HL-60 (cell line): ENCODE measurements around the gene AVPR2.

ENCODE experiments used
- DNase-seq, 2 experiments: peaks; one replicate each; pipeline ENCODE4 v3.0.0-alpha.2; 2010 to 2020; ENCODE audit warnings: low read depth in 1 of 2, low spot score in 1 of 2
- H3K27ac ChIP-seq: fragments of 250-450 bp; sonication (Bioruptor Pico); replicated peaks from 2 replicates; pipeline ENCODE4 v1.5.1; 2020; ENCODE audit warnings: mild to moderate bottlenecking, moderate library complexity
- H3K27me3 ChIP-seq: fragments of 250-450 bp; sonication (Bioruptor Pico); 2 replicates; pipeline ENCODE4 v1.5.1; 2021; ENCODE audit warnings: mild to moderate bottlenecking, moderate library complexity; ENCODE audit not compliant: insufficient read depth, poor library complexity, severe bottlenecking
- H3K4me3 ChIP-seq: replicated peaks from 2 replicates; pipeline ENCODE4 v1.5.1; 2011; ENCODE audit warnings: mild to moderate bottlenecking, control low read depth, low read length; ENCODE audit not compliant: insufficient read depth
- GABPA ChIP-seq: IDR thresholded peaks from 2 replicates; pipeline ENCODE4 v1.6.1; 2012; ENCODE audit warnings: low read depth
- POLR2AphosphoS5 ChIP-seq: IDR thresholded peaks from 2 replicates; pipeline ENCODE4 v1.6.1; 2012; ENCODE audit warnings: low read depth
- SPI1 ChIP-seq: IDR thresholded peaks from 2 replicates; pipeline ENCODE4 v1.6.1; 2012; ENCODE audit warnings: low read depth, mild to moderate bottlenecking, borderline replicate concordance
- TF ChIP-seq, protein P1 (sequence below): IDR thresholded peaks from 2 replicates; pipeline ENCODE4 v1.6.1; 2012; ENCODE audit warnings: low read depth; ENCODE audit not compliant: insufficient replicate concordance
- TF ChIP-seq, protein P2 (sequence below): IDR thresholded peaks from one replicate; pipeline ENCODE4 v1.5.1; 2011; ENCODE audit warnings: low read length, control low read depth, inconsistent platforms; ENCODE audit not compliant: insufficient read depth

AVPR2 gene

DNA sequence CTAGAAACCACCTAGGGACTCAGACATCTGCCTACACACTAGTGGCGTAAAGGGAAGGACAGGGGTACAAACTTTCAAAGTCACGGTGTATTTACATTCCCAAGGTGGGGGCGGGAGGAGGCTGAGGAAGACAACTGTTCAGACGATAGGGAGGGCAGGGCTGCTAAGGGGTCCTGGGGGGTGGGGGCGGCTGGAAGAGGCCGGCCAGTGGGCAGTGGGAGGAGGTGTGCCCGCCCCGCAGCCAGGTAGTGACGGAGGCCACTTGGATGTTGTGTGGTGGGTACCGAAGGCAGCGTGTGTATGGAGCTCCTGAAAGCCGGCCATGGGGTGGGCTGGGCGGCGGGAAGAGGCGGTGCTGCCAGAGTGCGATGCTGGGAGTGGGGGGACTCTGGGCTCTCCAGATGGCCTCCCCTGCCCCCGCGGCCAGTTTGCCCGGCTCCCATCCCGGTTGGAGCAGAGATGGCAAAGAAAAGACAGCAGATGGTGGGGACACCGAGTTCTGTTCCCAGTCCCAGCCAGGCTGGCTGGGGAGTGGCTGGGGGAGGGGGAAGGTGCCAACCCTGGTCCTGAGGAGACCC, 42.7 kb upstream of the AVPR2 start:
- no peak overlapping the region for H3K4me3 ChIP-seq
- H3K27me3 ChIP-seq = no peaks in the 10 kb centered on the region
- TF ChIP-seq SPI1 = no peak
- TF ChIP-seq, protein P1, sequence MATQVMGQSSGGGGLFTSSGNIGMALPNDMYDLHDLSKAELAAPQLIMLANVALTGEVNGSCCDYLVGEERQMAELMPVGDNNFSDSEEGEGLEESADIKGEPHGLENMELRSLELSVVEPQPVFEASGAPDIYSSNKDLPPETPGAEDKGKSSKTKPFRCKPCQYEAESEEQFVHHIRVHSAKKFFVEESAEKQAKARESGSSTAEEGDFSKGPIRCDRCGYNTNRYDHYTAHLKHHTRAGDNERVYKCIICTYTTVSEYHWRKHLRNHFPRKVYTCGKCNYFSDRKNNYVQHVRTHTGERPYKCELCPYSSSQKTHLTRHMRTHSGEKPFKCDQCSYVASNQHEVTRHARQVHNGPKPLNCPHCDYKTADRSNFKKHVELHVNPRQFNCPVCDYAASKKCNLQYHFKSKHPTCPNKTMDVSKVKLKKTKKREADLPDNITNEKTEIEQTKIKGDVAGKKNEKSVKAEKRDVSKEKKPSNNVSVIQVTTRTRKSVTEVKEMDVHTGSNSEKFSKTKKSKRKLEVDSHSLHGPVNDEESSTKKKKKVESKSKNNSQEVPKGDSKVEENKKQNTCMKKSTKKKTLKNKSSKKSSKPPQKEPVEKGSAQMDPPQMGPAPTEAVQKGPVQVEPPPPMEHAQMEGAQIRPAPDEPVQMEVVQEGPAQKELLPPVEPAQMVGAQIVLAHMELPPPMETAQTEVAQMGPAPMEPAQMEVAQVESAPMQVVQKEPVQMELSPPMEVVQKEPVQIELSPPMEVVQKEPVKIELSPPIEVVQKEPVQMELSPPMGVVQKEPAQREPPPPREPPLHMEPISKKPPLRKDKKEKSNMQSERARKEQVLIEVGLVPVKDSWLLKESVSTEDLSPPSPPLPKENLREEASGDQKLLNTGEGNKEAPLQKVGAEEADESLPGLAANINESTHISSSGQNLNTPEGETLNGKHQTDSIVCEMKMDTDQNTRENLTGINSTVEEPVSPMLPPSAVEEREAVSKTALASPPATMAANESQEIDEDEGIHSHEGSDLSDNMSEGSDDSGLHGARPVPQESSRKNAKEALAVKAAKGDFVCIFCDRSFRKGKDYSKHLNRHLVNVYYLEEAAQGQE = no peak
- no peak for TF ChIP-seq GABPA
- TF ChIP-seq, protein P2, sequence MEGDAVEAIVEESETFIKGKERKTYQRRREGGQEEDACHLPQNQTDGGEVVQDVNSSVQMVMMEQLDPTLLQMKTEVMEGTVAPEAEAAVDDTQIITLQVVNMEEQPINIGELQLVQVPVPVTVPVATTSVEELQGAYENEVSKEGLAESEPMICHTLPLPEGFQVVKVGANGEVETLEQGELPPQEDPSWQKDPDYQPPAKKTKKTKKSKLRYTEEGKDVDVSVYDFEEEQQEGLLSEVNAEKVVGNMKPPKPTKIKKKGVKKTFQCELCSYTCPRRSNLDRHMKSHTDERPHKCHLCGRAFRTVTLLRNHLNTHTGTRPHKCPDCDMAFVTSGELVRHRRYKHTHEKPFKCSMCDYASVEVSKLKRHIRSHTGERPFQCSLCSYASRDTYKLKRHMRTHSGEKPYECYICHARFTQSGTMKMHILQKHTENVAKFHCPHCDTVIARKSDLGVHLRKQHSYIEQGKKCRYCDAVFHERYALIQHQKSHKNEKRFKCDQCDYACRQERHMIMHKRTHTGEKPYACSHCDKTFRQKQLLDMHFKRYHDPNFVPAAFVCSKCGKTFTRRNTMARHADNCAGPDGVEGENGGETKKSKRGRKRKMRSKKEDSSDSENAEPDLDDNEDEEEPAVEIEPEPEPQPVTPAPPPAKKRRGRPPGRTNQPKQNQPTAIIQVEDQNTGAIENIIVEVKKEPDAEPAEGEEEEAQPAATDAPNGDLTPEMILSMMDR = no peak
- TF ChIP-seq POLR2AphosphoS5 = no peak
- no peak for DNase-seq
- no peak overlapping the region for H3K27ac ChIP-seq

DNA sequence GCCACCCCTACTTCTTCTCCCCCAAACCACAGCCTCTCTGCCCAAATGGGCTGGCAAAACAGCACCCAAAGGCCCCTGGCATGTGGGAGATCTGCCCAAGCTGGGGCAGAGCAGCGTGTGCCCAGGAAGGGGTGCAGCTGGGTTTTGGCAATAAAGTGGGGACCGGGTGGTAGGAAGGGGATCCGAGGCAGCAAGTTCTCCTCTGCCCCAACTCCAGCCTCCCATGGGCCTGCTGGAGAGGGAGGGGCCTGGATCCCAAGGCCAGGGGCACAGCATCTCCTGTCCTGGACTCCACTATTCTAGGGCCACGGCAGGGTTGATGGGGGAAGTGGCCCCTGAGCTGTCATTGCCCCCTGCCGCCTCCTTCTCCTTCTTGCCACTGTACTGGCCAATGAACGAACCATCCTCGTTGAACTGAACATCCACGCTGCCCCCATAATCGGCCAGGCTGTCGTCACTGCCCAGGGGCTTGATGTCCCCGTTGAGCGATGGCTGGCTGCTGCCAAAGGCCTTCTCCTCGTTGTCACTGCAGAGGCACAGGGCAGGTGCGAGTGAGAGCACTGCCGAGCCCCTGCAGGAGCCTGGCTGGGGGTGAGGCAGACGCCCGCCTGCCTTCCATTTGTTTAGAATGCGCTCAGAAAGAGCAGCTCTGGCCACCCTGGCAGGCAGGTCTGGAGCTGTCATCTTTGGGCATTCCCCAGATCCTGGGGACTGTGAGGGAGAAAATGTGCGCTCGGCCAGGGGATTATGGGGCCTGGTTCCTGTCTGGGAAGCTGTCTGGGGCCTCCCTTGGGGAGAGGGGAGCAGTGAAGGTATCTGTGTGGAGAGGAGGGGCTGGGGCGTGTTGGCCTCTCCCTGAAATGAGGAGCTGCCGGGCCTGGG, 41.9 kb upstream of the AVPR2 start:
- TF ChIP-seq GABPA (no peak), SPI1 (no peak), POLR2AphosphoS5 (no peak)
- TF ChIP-seq, protein P1 = no peak
- TF ChIP-seq, protein P2 = no peak
- H3K27ac ChIP-seq = no peak overlapping the region
- H3K4me3 ChIP-seq = no peak overlapping the region
- no peak for DNase-seq
- H3K27me3 ChIP-seq = no peaks in the 10 kb centered on the region

DNA sequence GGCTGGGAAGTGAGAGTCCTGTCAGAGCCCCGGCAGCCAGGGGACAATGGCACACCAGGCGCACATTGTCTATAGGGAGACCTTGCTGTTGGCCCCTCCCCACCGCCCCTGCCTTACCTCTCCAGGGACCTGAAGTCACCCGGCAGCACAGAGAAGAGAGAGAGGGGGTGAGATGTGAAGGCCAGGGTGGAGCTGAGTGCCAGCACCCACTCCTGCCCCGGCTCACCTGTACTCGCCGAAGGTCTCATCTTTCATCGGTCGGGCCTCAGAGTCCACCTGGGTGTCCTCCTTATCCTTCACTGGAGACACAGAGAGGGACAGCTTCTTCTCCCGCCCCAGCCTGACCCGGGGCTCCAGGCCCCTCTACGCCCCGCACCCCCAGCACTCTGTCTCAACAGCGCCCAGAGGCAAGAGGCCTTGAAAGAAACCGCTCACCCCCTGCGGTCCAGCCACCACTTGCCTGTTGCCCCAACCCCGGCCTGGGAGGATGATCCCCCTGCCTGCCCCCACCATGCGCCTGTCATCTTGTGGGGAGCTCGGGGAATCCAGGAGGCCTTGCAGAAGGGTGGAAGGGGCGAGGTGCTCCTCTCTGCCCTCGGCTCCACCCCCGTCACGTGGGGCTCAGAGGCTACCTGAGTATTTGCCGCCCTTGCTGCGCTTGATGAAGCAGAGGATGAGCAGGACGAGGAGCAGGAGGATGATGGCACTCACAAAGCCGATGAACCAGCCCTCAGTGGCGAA, 41.1 kb upstream of the AVPR2 start:
- Histone ChIP-seq H3K27me3 (no peaks in the 10 kb centered on the region), H3K4me3 (no peak overlapping the region), H3K27ac (no peak overlapping the region)
- no peak for DNase-seq
- TF ChIP-seq SPI1 (no peak), GABPA (no peak)

DNA sequence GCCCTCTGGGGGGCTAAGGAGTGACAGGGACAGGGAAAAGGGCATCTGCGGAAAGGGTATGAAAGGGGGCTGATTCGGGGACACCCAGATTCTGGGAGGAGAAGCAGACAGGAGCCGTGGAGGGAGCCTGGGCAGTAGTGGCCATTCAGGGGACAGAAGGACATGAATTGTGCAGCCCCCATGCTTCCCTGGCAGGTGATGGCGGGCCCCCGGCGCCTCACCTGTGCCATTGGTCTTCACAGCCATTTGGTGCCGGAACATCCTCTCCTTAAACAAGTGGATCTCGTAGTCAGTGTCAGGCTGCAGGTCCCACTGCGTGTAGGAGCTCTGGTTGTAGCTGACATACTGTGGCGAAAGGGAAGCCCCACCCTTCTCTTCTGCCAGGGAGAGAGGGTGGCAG, 40.4 kb upstream of the AVPR2 start:
- Histone ChIP-seq H3K27me3 (no peaks in the 10 kb centered on the region), H3K27ac (no peak overlapping the region), H3K4me3 (no peak overlapping the region)
- TF ChIP-seq GABPA (no peak), POLR2AphosphoS5 (no peak), SPI1 (no peak)
- TF ChIP-seq, protein P2 = no peak
- TF ChIP-seq, protein P1 = no peak
- DNase-seq = no peak
